ENCODE data around the gene B4GALT5. TPM values are rescaled to one million over a fixed set of nuclear protein-coding genes. Genes with fewer than 3 reads are reported as not detected.

B4GALT5 gene
- total and polyA plus RNA-seq, 3 donors from 2014 or later: 56.9 to 69.7 (median 63.4) TPM

DNA sequence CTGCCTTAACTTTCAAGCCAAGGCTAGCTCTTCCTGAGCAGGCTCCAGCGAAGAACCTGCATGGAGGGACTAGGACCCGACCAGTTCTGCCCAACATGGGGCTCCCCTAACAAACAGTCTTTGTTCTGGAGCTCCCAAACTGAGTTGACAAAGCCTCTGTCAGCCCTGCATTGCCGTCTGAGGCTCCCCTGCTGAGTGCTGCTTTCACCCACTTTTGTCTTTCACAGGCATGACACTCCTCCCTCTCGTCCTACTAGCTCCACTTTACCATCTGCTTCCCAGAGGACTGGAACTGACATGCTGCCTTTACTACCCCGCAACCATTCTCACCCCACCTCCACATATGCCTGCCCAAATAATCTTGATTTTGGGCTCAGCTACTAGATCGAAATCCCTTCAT is 45.1 kb upstream of the B4GALT5 start:
- no peaks in the 10 kb centered on the region for H3K9me3 ChIP-seq
- H3K4me1 ChIP-seq: peaks cover 8% of the 10 kb centered on the region
- no peaks in the 10 kb centered on the region for H3K36me3 ChIP-seq (ENCODE audit: low read depth, missing control alignments)
- intact Hi-C loops (cut with DNase I; ENCODE audit: low total_unique reads): no loop called here
- no peak for DNase-seq
- H3K27ac ChIP-seq: no peak overlapping the region
- 87 to 90% methylated on average over 6 of the region's 6 CpGs for WGBS, 2 donors
- no peaks in the 10 kb centered on the region for H3K27me3 ChIP-seq
- TF ChIP-seq CTCF (IDR thresholded peaks at IDR 0.05) (no peak), POLR2A (IDR thresholded peaks at IDR 0.05) (no peak)
- H3K4me3 ChIP-seq: no peak overlapping the region

DNA sequence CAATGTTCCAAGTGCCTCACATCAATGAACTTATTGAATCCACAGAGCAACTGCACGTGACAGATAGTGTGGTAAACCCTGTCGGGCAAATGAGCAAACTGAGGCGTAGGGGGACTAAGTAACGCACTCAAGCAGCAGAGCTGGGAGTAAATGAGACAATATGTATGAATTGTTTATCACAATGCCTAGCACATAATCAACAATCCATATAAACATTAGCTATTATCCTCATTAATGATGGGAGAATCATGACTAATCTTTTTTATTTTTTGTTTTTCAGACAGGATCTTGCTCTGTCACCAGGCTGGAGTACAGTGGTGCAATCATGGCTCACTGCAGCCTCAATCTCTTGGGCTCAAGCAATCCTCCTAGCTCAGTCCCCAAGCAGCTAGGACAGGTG is 43.9 kb upstream of the B4GALT5 start:
- no peak for DNase-seq
- no peak overlapping the region for H3K4me3 ChIP-seq

GRCh38 chr20:49756241-49756640 is 42.6 kb upstream of the B4GALT5 start:
- H3K27me3 ChIP-seq: no peaks in the 10 kb centered on the region
- 66 to 70% methylated on average over 2 of the region's 2 CpGs for WGBS, 2 donors
- intact Hi-C loops (cut with DNase I; ENCODE audit: low total_unique reads): no loop called here
- peaks cover 10% of the 10 kb centered on the region for H3K4me1 ChIP-seq
- H3K36me3 ChIP-seq (ENCODE audit: low read depth, missing control alignments): no peaks in the 10 kb centered on the region
- no peak for DNase-seq
- H3K4me3 ChIP-seq: no peak overlapping the region
- H3K9me3 ChIP-seq: no peaks in the 10 kb centered on the region
- TF ChIP-seq POLR2A (IDR thresholded peaks at IDR 0.05): no peak
- TF ChIP-seq CTCF (IDR thresholded peaks at IDR 0.05): no peak
- H3K27ac ChIP-seq: no peak overlapping the region

More for the DNA sequence above, 43.9 kb upstream of the B4GALT5 start:
- intact Hi-C loops (cut with DNase I; ENCODE audit: low total_unique reads): no loop called here
- Histone ChIP-seq H3K9me3 (no peaks in the 10 kb centered on the region), H3K36me3 (ENCODE audit: low read depth, missing control alignments) (no peaks in the 10 kb centered on the region), H3K4me1 (peaks cover 7% of the 10 kb centered on the region), H3K27ac (no peak overlapping the region), H3K27me3 (no peaks in the 10 kb centered on the region)
- WGBS, 2 donors: 91 to 95% methylated on average over 4 of the region's 4 CpGs
- TF ChIP-seq POLR2A (IDR thresholded peaks at IDR 0.05) (no peak), CTCF (IDR thresholded peaks at IDR 0.05) (no peak)

DNA sequence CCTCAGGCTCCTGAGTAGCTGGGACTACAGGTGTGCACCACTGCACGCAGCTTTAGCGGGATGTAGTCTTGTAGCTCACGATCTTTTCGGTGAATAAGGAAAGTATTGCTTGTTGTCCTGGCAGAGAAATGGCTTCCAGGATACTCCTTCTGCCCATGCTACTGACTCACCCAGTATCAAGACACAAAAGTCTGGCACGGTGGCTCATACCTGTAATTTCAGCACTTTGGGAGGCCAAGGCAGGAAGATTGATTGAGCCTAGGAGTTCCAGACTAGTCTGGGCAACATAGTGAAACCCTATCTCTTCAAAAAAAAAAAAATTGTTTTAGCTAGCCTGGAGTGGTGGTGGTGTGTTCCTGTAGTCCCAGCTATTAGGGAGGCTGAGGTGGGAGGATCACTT is 40.9 kb upstream of the B4GALT5 start:
- no peaks in the 10 kb centered on the region for H3K36me3 ChIP-seq (ENCODE audit: low read depth, missing control alignments)
- H3K4me3 ChIP-seq: no peak overlapping the region
- no peaks in the 10 kb centered on the region for H3K27me3 ChIP-seq
- H3K9me3 ChIP-seq: no peaks in the 10 kb centered on the region
- 87 to 94% methylated on average over 5 of the region's 5 CpGs for WGBS, 2 donors
- TF ChIP-seq CTCF (IDR thresholded peaks at IDR 0.05) (no peak), POLR2A (IDR thresholded peaks at IDR 0.05) (no peak)
- intact Hi-C loops (cut with DNase I; ENCODE audit: low total_unique reads): no loop called here
- H3K4me1 ChIP-seq: peaks cover 20% of the 10 kb centered on the region
- H3K27ac ChIP-seq: no peak overlapping the region
- no peak for DNase-seq

DNA sequence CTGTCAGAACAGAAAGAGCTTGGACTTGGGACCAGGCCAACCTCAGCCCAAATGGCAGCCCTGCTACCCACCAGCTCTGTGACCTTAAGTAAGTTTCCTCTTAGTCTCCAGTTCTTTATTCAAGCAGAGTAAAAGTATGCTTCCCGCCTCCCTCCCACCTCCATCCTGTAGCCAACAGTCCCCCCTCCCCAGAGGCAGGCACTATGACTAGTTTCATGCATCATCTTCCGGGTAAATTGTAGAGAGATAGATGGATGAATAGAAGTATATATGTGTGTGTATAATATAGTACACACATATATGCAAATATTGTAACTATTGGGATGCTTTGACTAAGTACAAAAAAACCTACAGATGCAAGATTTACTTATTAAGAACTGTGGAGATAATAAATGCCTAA is 39.5 kb upstream of the B4GALT5 start:
- TF ChIP-seq CTCF (IDR thresholded peaks at IDR 0.05): no peak
- DNase-seq: no peak
- Histone ChIP-seq H3K27ac (no peak overlapping the region), H3K4me3 (no peak overlapping the region), H3K9me3 (no peaks in the 10 kb centered on the region), H3K27me3 (no peaks in the 10 kb centered on the region), H3K4me1 (peaks cover 28% of the 10 kb centered on the region), H3K36me3 (ENCODE audit: low read depth, missing control alignments) (no peaks in the 10 kb centered on the region)
- WGBS, 2 donors: 74 to 82% methylated on average over 2 of the region's 2 CpGs
- intact Hi-C loops (cut with DNase I; ENCODE audit: low total_unique reads): no loop called here
